ENCODE data around the gene C2CD3. TPM values are rescaled to one million over a fixed set of nuclear protein-coding genes. Genes with fewer than 3 reads are reported as not detected.
A peak's percentile ranks its signal among the peaks of the same experiment; 100 is the strongest.

C2CD3 gene
- total RNA-seq, 2 experiments from 2014 or later: 31.9 to 35.1 TPM

DNA sequence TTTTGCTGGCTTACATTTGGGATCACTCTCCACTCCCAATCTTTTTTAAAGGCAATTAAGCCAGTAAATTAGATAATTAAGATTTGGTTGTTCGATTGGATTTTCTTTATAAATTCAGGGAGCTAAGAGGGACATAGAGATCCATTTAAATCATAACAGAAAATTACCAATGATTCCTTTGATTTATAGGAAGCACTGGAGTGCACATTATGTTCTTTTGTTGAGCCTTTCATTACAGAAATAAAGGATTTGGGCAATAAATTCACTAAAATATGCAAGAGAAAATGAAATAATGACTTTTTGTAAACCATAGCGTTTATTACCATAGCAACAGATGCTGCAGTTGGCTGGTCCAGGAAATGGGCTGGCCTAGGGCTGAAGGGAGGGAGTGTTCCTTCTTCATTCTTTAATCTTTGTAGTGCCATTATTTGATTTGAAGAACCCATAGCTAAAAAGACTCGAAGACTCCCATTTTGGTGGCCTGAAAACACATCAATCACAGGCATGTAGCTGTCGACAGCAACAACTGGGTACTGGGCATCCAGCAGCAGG is 73.0 kb downstream of the C2CD3 start:
- H3K4me3 ChIP-seq (ENCODE audit: low read length): no peak overlapping the region
- no peaks in the 10 kb centered on the region for H3K9me3 Mint-ChIP-seq
- H3K9me3 ChIP-seq (ENCODE audit: control insufficient read depth in 1 of 2, insufficient read depth in 1 of 2, low read length in 2 of 2): no peaks in the 10 kb centered on the region
- TF ChIP-seq, protein P1, sequence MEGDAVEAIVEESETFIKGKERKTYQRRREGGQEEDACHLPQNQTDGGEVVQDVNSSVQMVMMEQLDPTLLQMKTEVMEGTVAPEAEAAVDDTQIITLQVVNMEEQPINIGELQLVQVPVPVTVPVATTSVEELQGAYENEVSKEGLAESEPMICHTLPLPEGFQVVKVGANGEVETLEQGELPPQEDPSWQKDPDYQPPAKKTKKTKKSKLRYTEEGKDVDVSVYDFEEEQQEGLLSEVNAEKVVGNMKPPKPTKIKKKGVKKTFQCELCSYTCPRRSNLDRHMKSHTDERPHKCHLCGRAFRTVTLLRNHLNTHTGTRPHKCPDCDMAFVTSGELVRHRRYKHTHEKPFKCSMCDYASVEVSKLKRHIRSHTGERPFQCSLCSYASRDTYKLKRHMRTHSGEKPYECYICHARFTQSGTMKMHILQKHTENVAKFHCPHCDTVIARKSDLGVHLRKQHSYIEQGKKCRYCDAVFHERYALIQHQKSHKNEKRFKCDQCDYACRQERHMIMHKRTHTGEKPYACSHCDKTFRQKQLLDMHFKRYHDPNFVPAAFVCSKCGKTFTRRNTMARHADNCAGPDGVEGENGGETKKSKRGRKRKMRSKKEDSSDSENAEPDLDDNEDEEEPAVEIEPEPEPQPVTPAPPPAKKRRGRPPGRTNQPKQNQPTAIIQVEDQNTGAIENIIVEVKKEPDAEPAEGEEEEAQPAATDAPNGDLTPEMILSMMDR (IDR thresholded peaks at IDR 0.05): no peak
- intact Hi-C loops (cut with DNase I, micrococcal nuclease): no loop called here
- H3K4me1 ChIP-seq (ENCODE audit: insufficient read depth, low read length): no peaks in the 10 kb centered on the region
- POLR2A ChIA-PET: no interaction called here
- H3K27me3 ChIP-seq (ENCODE audit: control insufficient read depth in 1 of 2, insufficient read depth in 2 of 2, low read length in 2 of 2): no peaks in the 10 kb centered on the region
- H3K4me1 Mint-ChIP-seq (ENCODE audit: low read depth): no peaks in the 10 kb centered on the region
- H3K36me3 ChIP-seq (ENCODE audit: insufficient read depth, low read length): peaks cover 60% of the 10 kb centered on the region
- H3K27ac ChIP-seq (ENCODE audit: low read depth in 1 of 2, low read length in 2 of 2): no peak overlapping the region
- H3K27ac Mint-ChIP-seq: no peak overlapping the region
- ATAC-seq (ENCODE audit: poor library complexity) (no peak), DNase-seq (peak in 1 of 14 experiments; percentile 8)
- H3K4me3 Mint-ChIP-seq: no peak overlapping the region
- no peaks in the 10 kb centered on the region for H3K27me3 Mint-ChIP-seq
- H3K36me3 Mint-ChIP-seq (ENCODE audit: low read depth): peaks cover 95% of the 10 kb centered on the region
- CTCF ChIA-PET: no interaction called here

DNA sequence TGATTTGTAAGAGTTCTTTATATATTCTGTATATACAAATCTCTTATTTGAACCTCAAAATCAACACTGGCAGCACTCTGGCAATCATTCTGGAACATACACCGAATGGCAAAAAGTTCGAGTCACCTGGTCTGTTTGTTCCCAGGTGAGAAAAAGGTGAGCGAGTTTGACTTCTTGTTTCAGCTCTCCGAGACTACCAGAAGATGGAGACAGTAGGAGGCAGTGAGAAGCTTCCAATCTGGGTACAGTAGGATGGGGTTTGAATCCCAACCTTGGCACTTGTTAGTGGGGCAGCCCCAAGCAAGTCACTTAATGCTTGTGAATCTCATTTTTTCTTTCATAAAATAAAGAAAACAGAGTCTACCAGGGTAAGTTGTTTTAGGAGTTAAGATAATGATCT is 76.4 kb downstream of the C2CD3 start:
- ATAC-seq (ENCODE audit: poor library complexity) (no peak), DNase-seq (no peak)
- ChIA-PET POLR2A (interaction anchor here (0.6 kb wide), 1 partner anchor 332 kb away, joined by 3 read pairs; no protein-coding TSS in a partner anchor), CTCF (no interaction called here)
- peaks cover 58% of the 10 kb centered on the region for H3K36me3 ChIP-seq (ENCODE audit: insufficient read depth, low read length)
- intact Hi-C loops (cut with DNase I, micrococcal nuclease): no loop called here
- Mint-ChIP-seq H3K4me1 (ENCODE audit: low read depth) (no peaks in the 10 kb centered on the region), H3K36me3 (ENCODE audit: low read depth) (peaks cover 71% of the 10 kb centered on the region), H3K27ac (no peak overlapping the region), H3K4me3 (no peak overlapping the region), H3K27me3 (no peaks in the 10 kb centered on the region), H3K9me3 (no peaks in the 10 kb centered on the region)
- H3K4me1 ChIP-seq (ENCODE audit: insufficient read depth, low read length): no peaks in the 10 kb centered on the region
- H3K27ac ChIP-seq (ENCODE audit: low read depth in 1 of 2, low read length in 2 of 2): no peak overlapping the region
- H3K9me3 ChIP-seq (ENCODE audit: control insufficient read depth in 1 of 2, insufficient read depth in 1 of 2, low read length in 2 of 2): no peaks in the 10 kb centered on the region
- no peaks in the 10 kb centered on the region for H3K27me3 ChIP-seq (ENCODE audit: control insufficient read depth in 1 of 2, insufficient read depth in 2 of 2, low read length in 2 of 2)
- TF ChIP-seq, protein P1 (IDR thresholded peaks at IDR 0.05): no peak
- H3K4me3 ChIP-seq (ENCODE audit: low read length): no peak overlapping the region

DNA sequence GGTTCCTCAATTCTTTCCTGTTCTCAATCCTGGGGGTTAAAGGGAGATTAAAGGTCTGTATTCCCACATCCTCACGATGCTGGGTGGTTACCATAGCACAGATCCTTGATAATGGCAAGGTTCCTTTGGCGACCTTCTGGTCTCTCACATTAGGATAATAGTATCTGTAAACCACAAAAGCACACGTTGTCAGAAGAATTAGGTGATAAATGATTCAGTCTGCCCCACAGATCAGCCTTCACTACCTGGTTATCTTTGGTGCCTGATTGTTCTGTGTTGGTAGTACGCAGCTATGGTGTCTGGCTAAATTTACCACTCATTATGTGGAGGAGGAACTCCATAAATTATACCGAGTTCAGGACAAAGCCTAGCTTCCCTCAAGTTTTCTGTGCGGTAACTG is 78.4 kb downstream of the C2CD3 start:
- Mint-ChIP-seq H3K27ac (no peak overlapping the region), H3K4me1 (ENCODE audit: low read depth) (no peaks in the 10 kb centered on the region), H3K27me3 (no peaks in the 10 kb centered on the region), H3K36me3 (ENCODE audit: low read depth) (peaks cover 65% of the 10 kb centered on the region), H3K9me3 (no peaks in the 10 kb centered on the region), H3K4me3 (no peak overlapping the region)
- TF ChIP-seq, protein P1 (IDR thresholded peaks at IDR 0.05): no peak
- CTCF ChIA-PET: no interaction called here
- intact Hi-C loops (cut with DNase I, micrococcal nuclease): no loop called here
- H3K27me3 ChIP-seq (ENCODE audit: control insufficient read depth in 1 of 2, insufficient read depth in 2 of 2, low read length in 2 of 2): no peaks in the 10 kb centered on the region
- H3K9me3 ChIP-seq (ENCODE audit: control insufficient read depth in 1 of 2, insufficient read depth in 1 of 2, low read length in 2 of 2): no peaks in the 10 kb centered on the region
- no peak for ATAC-seq (ENCODE audit: poor library complexity)
- H3K4me1 ChIP-seq (ENCODE audit: insufficient read depth, low read length): no peaks in the 10 kb centered on the region
- H3K27ac ChIP-seq (ENCODE audit: low read depth in 1 of 2, low read length in 2 of 2): no peak overlapping the region
- H3K4me3 ChIP-seq (ENCODE audit: low read length): no peak overlapping the region
- no peak for DNase-seq
- peaks cover 58% of the 10 kb centered on the region for H3K36me3 ChIP-seq (ENCODE audit: insufficient read depth, low read length)
- POLR2A ChIA-PET: no interaction called here
